ENCODE data around the gene TTPAL.

DNA sequence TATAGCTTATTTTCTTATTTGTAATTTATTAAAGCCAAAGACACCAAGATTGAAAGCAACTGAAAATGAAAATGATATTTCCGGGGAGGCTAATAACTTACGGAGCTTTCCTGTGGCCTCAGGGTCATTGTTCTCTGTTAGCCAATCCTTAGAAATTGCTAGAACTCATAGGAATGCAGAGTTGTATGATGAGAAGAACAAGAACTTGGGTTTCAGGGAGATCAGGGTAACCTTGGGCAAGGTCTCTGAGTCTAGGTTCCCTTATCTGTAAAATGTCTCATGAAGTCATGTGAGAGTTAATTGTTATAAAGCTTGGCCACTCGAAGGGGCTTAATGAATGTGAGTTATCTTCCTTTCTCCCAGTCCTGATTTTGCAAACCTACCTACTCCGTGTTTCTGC is 66.3 kb downstream of the TTPAL start:
- TF ChIP-seq, protein P1, sequence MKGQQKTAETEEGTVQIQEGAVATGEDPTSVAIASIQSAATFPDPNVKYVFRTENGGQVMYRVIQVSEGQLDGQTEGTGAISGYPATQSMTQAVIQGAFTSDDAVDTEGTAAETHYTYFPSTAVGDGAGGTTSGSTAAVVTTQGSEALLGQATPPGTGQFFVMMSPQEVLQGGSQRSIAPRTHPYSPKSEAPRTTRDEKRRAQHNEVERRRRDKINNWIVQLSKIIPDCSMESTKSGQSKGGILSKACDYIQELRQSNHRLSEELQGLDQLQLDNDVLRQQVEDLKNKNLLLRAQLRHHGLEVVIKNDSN (CRISPR knock-in tag; IDR thresholded peaks at IDR 0.05): no peak
- no peak for TF ChIP-seq UBTF (IDR thresholded peaks at IDR 0.05; ENCODE audit: borderline replicate concordance in 1 of 2, low read depth in 2 of 2, low read length in 2 of 2)
- TF ChIP-seq, protein P2, sequence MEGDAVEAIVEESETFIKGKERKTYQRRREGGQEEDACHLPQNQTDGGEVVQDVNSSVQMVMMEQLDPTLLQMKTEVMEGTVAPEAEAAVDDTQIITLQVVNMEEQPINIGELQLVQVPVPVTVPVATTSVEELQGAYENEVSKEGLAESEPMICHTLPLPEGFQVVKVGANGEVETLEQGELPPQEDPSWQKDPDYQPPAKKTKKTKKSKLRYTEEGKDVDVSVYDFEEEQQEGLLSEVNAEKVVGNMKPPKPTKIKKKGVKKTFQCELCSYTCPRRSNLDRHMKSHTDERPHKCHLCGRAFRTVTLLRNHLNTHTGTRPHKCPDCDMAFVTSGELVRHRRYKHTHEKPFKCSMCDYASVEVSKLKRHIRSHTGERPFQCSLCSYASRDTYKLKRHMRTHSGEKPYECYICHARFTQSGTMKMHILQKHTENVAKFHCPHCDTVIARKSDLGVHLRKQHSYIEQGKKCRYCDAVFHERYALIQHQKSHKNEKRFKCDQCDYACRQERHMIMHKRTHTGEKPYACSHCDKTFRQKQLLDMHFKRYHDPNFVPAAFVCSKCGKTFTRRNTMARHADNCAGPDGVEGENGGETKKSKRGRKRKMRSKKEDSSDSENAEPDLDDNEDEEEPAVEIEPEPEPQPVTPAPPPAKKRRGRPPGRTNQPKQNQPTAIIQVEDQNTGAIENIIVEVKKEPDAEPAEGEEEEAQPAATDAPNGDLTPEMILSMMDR (IDR thresholded peaks at IDR 0.05 in 2 of 3, conservative IDR thresholded peaks at IDR 0.05 in 1 of 3; ENCODE audit: insufficient read depth in 2 of 3, low read depth in 1 of 3, low read length in 3 of 3): no peak
- no peak for TF ChIP-seq HDAC6 (IDR thresholded peaks at IDR 0.05; ENCODE audit: low read depth, low read length)
- TF ChIP-seq, protein P3, sequence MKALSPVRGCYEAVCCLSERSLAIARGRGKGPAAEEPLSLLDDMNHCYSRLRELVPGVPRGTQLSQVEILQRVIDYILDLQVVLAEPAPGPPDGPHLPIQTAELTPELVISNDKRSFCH (CRISPR knock-in tag; IDR thresholded peaks at IDR 0.05): no peak
- TF ChIP-seq, protein P3 (tag; IDR thresholded peaks at IDR 0.05): no peak
- no peak for TF ChIP-seq ELF4 (CRISPR knock-in tag; IDR thresholded peaks at IDR 0.05)
- TF ChIP-seq RFX1 (IDR thresholded peaks at IDR 0.05): no peak
- TF ChIP-seq ESRRA (IDR thresholded peaks at IDR 0.05; ENCODE audit: borderline replicate concordance, low read depth): no peak
- no peak for TF ChIP-seq REST (IDR thresholded peaks at IDR 0.05; ENCODE audit: borderline replicate concordance)
- TF ChIP-seq REST (CRISPR knock-in tag; IDR thresholded peaks at IDR 0.05; ENCODE audit: low read depth): no peak
- no peak for TF ChIP-seq MAFK (IDR thresholded peaks at IDR 0.05; ENCODE audit: low read length)
- no peak for TF ChIP-seq JUN (IDR thresholded peaks at IDR 0.05; ENCODE audit: borderline replicate concordance, low read depth, low read length)
- no peak for TF ChIP-seq JUN (CRISPR knock-in tag; IDR thresholded peaks at IDR 0.05; ENCODE audit: borderline replicate concordance)

Data from K562 (cell line).